Neuronal stem cell (in vitro differentiated cells): ENCODE measurements around the gene BAG3.
A peak's percentile ranks its signal among the peaks of the same experiment; 100 is the strongest.
"Not testable (repeated sequence)": the region's sequence is repeated elsewhere in the genome, so short reads cannot be mapped to it uniquely, and the experiment has no call there.

Experiments
- DNase-seq: peaks from one replicate; pipeline ENCODE4 v3.0.0-alpha.2; 2013; ENCODE audit warnings: low spot score
- H2AFZ ChIP-seq: one replicate; pipeline ENCODE4 v1.6.1; 2013; ENCODE audit warnings: mild to moderate bottlenecking, low read length, inconsistent platforms
- H2AK5ac ChIP-seq: 2 replicates; pipeline ENCODE4 v1.6.1; 2013; ENCODE audit warnings: low read depth, mild to moderate bottlenecking, inconsistent platforms, low read length, moderate library complexity, mixed read lengths
- H2BK120ac ChIP-seq: 2 replicates; pipeline ENCODE4 v1.6.1; 2013; ENCODE audit warnings: low read depth, mild to moderate bottlenecking, inconsistent platforms, low read length, moderate library complexity, mixed read lengths
- H2BK12ac ChIP-seq: one replicate; pipeline ENCODE4 v1.6.1; 2013; ENCODE audit warnings: low read length, inconsistent platforms
- H2BK15ac ChIP-seq: 2 replicates; pipeline ENCODE4 v1.6.1; 2013; ENCODE audit warnings: mild to moderate bottlenecking, low read length, inconsistent platforms, mixed read lengths
- H2BK5ac ChIP-seq: one replicate; pipeline ENCODE4 v1.6.1; 2013; ENCODE audit warnings: inconsistent platforms, mild to moderate bottlenecking, low read length, moderate library complexity
- H3K14ac ChIP-seq: one replicate; pipeline ENCODE4 v1.6.1; 2013; ENCODE audit warnings: low read length, inconsistent platforms
- H3K18ac ChIP-seq: 2 replicates; pipeline ENCODE4 v1.6.1; 2013; ENCODE audit warnings: low read length, inconsistent platforms
- H3K23ac ChIP-seq: 2 replicates; pipeline ENCODE4 v1.6.1; 2013; ENCODE audit warnings: low read depth, mild to moderate bottlenecking, mixed read lengths, low read length, inconsistent platforms; ENCODE audit not compliant: poor library complexity
- H3K27ac ChIP-seq: replicated peaks from 3 replicates; pipeline ENCODE4 v1.5.1; 2013; ENCODE audit warnings: low read length, inconsistent platforms
- H3K27me3 ChIP-seq, 3 experiments: 2 replicates each; pipeline ENCODE4 v1.6.1; 2013; ENCODE audit warnings: low read length in 3 of 3, mild to moderate bottlenecking in 2 of 3, inconsistent platforms in 1 of 3, low read depth in 1 of 3, mixed read lengths in 1 of 3, moderate library complexity in 1 of 3; ENCODE audit not compliant: control insufficient read depth in 3 of 3, insufficient read depth in 3 of 3
- H3K36me3 ChIP-seq, 2 donors: replicated peaks in 1 of 2; 2 replicates each; pipeline ENCODE4 v1.6.1; 2013; ENCODE audit warnings: low read length in 2 of 2; ENCODE audit not compliant: control insufficient read depth in 2 of 2, insufficient read depth in 2 of 2
- H3K4ac ChIP-seq: 2 replicates; pipeline ENCODE4 v1.6.1; 2013; ENCODE audit warnings: inconsistent platforms, mild to moderate bottlenecking, low read length, moderate library complexity
- H3K4me1 ChIP-seq, 2 donors: 1 replicate in 1 of 2; 2 replicates in 1 of 2; pipeline ENCODE4 v1.6.1; 2013; ENCODE audit warnings: low read length in 2 of 2, low read depth in 1 of 2; ENCODE audit not compliant: control insufficient read depth in 2 of 2, insufficient read depth in 1 of 2
- H3K4me2 ChIP-seq: one replicate; pipeline ENCODE4 v1.6.1; 2013; ENCODE audit warnings: mild to moderate bottlenecking, low read length, inconsistent platforms; ENCODE audit not compliant: insufficient read depth, poor library complexity, severe bottlenecking
- H3K4me3 ChIP-seq, 2 donors: 2 replicates each; pipeline ENCODE4 v1.5.1; 2013; ENCODE audit warnings: low read length in 2 of 2, mild to moderate bottlenecking in 2 of 2, inconsistent platforms in 1 of 2, moderate library complexity in 1 of 2
- H3K79me1 ChIP-seq: one replicate; pipeline ENCODE4 v1.6.1; 2013; ENCODE audit warnings: low read depth, mild to moderate bottlenecking, inconsistent platforms, low read length, moderate library complexity
- H3K9ac ChIP-seq: one replicate; pipeline ENCODE4 v1.6.1; 2013; ENCODE audit warnings: mild to moderate bottlenecking, low read depth, low read length, inconsistent platforms; ENCODE audit not compliant: poor library complexity
- H3K9me3 ChIP-seq, 2 donors: replicated peaks in 1 of 2; 2 replicates each; pipeline versions ENCODE3 to v1.6.1; 2013; ENCODE audit warnings: low read length in 2 of 2, mild to moderate bottlenecking in 2 of 2, inconsistent platforms in 1 of 2, low read depth in 1 of 2, mixed read lengths in 1 of 2, moderate library complexity in 1 of 2; ENCODE audit not compliant: control insufficient read depth in 2 of 2, insufficient read depth in 1 of 2
- H4K8ac ChIP-seq: one replicate; pipeline ENCODE4 v1.6.1; 2013; ENCODE audit warnings: low read depth, mild to moderate bottlenecking, inconsistent platforms, low read length, moderate library complexity
- H4K91ac ChIP-seq: one replicate; pipeline ENCODE4 v1.6.1; 2013; ENCODE audit warnings: low read length, low read depth, mild to moderate bottlenecking, inconsistent platforms; ENCODE audit not compliant: poor library complexity
- WGBS, 2 donors: extraction: QIAGEN DNeasy Blood & Tissue Kit; methylation state at CpG; one replicate each; pipeline ENCODE4 v1.1.7; 2013; ENCODE audit warnings: missing lambda C conversion rate in 2 of 2, mixed read lengths in 1 of 2; ENCODE audit not compliant: insufficient read length in 2 of 2, insufficient replicate concordance in 1 of 2; ENCODE audit errors: extremely low coverage in 2 of 2; 5-methylcytosine and 5-hydroxymethylcytosine counted together

The BAG3 gene

DNA sequence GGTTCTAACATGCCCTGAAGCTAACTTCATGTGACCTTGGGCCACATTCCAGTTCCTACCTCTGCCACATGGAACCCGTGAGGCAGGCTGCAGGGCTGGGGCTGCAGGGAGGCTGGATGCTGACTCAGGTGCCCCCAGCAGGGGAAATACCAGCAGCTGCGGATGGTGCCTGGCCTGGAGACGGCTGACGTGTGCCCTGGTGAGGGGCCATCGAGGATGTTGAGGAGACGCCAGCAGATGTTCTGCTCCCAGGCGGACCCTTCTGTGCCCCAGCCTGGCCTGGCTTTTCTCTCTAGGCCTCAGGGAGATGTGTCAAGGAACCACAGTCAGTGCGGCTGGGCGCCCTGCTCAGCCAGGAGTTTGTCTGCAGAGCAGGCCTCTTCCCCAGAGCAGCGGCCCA lies 8.8 kb downstream of the BAG3 start:
- no peak overlapping the region for H4K91ac ChIP-seq
- H2BK5ac ChIP-seq = no peak overlapping the region
- no CpG with 5 or more reads among the region's 10 CpGs for WGBS, 2 donors
- DNase-seq = no peak
- no peak overlapping the region for H3K9ac ChIP-seq
- peaks cover 4 to 7% of the 10 kb centered on the region in 2 donors for H3K9me3 ChIP-seq
- H4K8ac ChIP-seq = peak overlapping the region; percentile 75
- peak overlapping the region; percentile 78 for H3K18ac ChIP-seq
- no peak overlapping the region for H2BK12ac ChIP-seq
- H3K14ac ChIP-seq = no peak overlapping the region
- no peak overlapping the region for H2AFZ ChIP-seq
- H2AK5ac ChIP-seq = no peak overlapping the region
- no peaks in the 10 kb centered on the region for H3K27me3 ChIP-seq
- no peak overlapping the region for H3K23ac ChIP-seq
- no peak overlapping the region for H3K4ac ChIP-seq
- H3K36me3 ChIP-seq = peaks cover 0 to 45% of the 10 kb centered on the region in 2 donors
- H2BK120ac ChIP-seq = no peak overlapping the region
- H3K79me1 ChIP-seq = peaks cover 8% of the 10 kb centered on the region
- no peak overlapping the region for H2BK15ac ChIP-seq
- no peak overlapping the region for H3K4me2 ChIP-seq
- H3K4me3 ChIP-seq = no peak overlapping the region
- H3K27ac ChIP-seq = no peak overlapping the region
- H3K4me1 ChIP-seq = peaks cover 17 to 18% of the 10 kb centered on the region in 2 donors

DNA sequence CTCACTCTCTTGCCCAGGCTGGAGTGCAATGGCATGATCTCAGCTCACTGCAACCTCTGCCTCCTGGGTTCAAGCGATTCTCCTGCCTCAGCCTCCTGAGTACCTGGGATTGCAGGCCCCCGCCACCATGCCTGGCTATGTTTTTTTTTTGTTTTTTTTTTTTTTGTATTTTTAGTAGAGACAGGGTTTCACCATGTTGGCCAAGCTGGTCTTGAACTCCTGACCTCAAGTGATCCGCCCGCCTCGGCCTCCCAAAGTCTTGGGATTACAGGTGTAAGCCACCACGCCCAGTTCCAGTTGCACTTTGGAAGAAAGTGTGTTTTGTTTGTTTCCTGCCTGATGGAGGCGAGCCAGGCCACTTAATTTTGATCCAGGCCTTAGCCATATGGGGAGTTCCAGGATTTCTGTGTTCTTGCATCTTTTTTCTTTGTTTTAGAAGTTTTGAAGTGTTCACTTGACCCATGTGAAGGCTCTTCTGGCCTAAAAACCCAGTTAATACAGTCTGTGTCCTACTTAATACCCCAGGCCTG lies 11.0 kb downstream of the BAG3 start:
- H3K9me3 ChIP-seq, H2BK15ac ChIP-seq, H2AK5ac ChIP-seq, H2BK5ac ChIP-seq, H3K23ac ChIP-seq, H3K18ac ChIP-seq, H4K91ac ChIP-seq, H2AFZ ChIP-seq, H3K9ac ChIP-seq, H3K4ac ChIP-seq, H3K27ac ChIP-seq, H2BK120ac ChIP-seq, H3K4me2 ChIP-seq, H3K14ac ChIP-seq, DNase-seq, H3K79me1 ChIP-seq, H2BK12ac ChIP-seq, H4K8ac ChIP-seq, H3K27me3 ChIP-seq, H3K4me3 ChIP-seq: not testable (repeated sequence)
- WGBS, 2 donors = no CpG with 5 or more reads among the region's 7 CpGs
- H3K36me3 ChIP-seq = peaks cover 0 to 25% of the 10 kb centered on the region in 2 donors
- peaks cover 20 to 23% of the 10 kb centered on the region in 2 donors for H3K4me1 ChIP-seq

DNA sequence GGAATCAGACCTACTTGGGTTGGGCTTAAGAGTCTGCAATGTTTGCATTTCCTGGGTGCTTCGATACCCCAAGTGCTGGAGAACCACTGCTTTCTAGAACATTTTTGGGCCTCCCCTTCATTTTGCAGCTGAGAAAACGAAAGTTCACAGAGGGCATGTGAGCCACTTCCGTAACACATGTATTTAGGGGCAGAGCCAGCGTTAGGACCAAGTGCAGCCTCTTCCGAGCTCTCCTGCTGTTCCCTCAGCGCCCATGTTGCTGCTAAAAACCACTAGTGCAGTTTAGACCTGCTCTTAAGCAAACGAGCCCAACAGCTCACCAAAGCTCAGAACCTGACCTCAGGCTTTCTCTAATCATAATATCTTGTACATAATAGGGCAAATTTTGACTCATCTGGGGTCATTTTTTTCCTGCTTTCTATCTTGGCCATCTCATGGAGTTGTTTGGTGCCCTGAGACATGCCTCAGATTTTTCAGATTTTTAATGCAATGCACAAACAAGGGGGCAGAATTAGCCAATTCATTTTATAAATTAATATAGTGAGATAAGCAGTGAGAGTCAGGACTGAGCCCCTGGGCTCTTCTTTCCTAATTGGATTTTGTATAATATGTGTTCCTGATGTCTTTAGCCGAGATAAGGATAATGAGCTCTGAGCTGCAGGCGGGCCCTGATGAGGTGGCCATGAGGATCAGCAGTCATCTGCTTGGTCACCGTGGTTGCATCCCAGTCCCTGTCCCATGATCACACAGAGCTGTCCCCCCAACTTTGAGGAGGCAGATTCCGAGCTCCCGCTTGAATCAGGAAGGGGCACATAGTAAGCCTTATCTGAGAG lies 12.9 kb downstream of the BAG3 start:
- Histone ChIP-seq H3K9me3 (peaks cover 3 to 4% of the 10 kb centered on the region in 2 donors), H3K9ac (no peak overlapping the region), H3K4me1 (peaks cover 19 to 22% of the 10 kb centered on the region in 2 donors), H3K18ac (no peak overlapping the region), H3K27ac (no peak overlapping the region), H2BK15ac (no peak overlapping the region), H2BK5ac (no peak overlapping the region), H3K36me3 (peaks cover 0 to 17% of the 10 kb centered on the region in 2 donors), H2AK5ac (no peak overlapping the region), H3K27me3 (no peaks in the 10 kb centered on the region), H3K4me2 (no peak overlapping the region), H4K8ac (no peak overlapping the region), H3K79me1 (peaks cover 4% of the 10 kb centered on the region), H3K23ac (no peak overlapping the region), H3K14ac (no peak overlapping the region), H2BK120ac (no peak overlapping the region), H3K4me3 (no peak overlapping the region), H3K4ac (no peak overlapping the region), H4K91ac (no peak overlapping the region), H2AFZ (no peak overlapping the region), H2BK12ac (no peak overlapping the region)
- DNase-seq = no peak
- WGBS, 2 donors = no CpG with 5 or more reads among the region's 12 CpGs

DNA sequence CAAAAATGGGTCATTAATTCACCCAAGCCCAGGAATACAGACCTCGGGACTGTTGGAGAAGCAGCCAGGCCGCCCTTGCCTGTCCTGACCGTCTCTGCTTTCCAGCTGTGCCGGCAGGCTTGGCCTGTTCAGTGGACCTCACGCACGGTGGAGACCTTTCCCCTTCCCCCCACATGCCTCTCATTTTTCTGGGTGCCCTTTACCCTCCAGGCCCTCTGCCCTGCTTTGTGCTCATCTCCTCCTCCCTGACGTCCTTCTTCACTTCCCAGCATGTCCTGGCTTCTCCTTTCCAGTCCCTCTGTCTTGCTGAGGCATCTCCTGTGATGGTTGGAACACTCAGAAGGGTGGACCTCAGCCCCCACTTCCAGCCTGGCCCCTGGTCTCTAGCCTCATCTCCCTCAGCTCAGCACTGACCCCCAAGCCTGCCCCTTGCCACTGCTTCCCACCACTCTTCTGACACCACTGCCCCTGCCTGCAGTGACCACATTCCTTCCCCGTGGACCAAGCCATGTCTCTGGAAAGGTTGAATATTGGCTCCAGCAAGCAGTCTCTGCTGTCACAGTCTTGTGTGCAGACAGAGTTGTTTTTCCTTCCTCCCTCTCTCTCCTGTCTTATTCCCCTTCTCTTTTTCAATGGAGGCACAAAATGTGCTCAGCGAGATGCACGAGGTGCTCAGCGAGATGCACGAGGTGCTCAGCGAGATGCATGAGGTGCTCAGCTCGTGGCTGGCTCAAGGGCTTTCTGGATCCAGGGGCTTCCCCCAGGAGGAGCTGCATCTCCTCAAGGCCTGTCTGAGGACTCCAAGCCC lies 14.9 kb downstream of the BAG3 start:
- H2AK5ac ChIP-seq = no peak overlapping the region
- H3K18ac ChIP-seq = peak overlapping the region; percentile 1
- peaks cover 2% of the 10 kb centered on the region for H3K79me1 ChIP-seq
- H3K9ac ChIP-seq = no peak overlapping the region
- H3K4ac ChIP-seq = no peak overlapping the region
- no peak overlapping the region for H4K91ac ChIP-seq
- H2BK15ac ChIP-seq = no peak overlapping the region
- H3K27me3 ChIP-seq = no peaks in the 10 kb centered on the region
- no peak overlapping the region for H2BK120ac ChIP-seq
- H3K9me3 ChIP-seq = no peaks in the 10 kb centered on the region
- H2BK12ac ChIP-seq = no peak overlapping the region
- H3K27ac ChIP-seq = no peak overlapping the region
- no peak overlapping the region for H3K4me2 ChIP-seq
- H3K36me3 ChIP-seq = peaks cover 7 to 26% of the 10 kb centered on the region in 2 donors
- peak overlapping the region; percentile 0 for H3K23ac ChIP-seq
- WGBS, 2 donors = no CpG with 5 or more reads among the region's 14 CpGs
- no peak for DNase-seq
- H3K4me3 ChIP-seq = no peak overlapping the region
- H2AFZ ChIP-seq = no peak overlapping the region
- no peak overlapping the region for H4K8ac ChIP-seq
- no peak overlapping the region for H3K14ac ChIP-seq
- peaks cover 18 to 22% of the 10 kb centered on the region in 2 donors for H3K4me1 ChIP-seq
- no peak overlapping the region for H2BK5ac ChIP-seq
